Measurements from ENCODE around the gene PACSIN2.

GRCh38 chr22:42955848-42956247 is 59.1 kb downstream of the PACSIN2 start:
- TF ChIP-seq EZH2 (IDR thresholded peaks at IDR 0.05; ENCODE audit: insufficient read depth, poor library complexity, severe bottlenecking) = no peak
- TF ChIP-seq EZH2phosphoT487 (IDR thresholded peaks at IDR 0.05; ENCODE audit: insufficient read depth, low read depth) = no peak

Measured in GM23248 (cell line).